Measurements from ENCODE around the gene GDF7.

Gene GDF7

GRCh38 chr2:20666304-20667150 is at the start of gene GDF7:
GDF7 (plus strand) TSS chr2:20667144; CDS start chr2:20667240, 96 bp downstream.
- DNase-seq: no peak

- no peak for DNase-seq
Observed at GRCh38 chr2:20617892-20618467, 49.0 kb upstream of the GDF7 start.

DNA sequence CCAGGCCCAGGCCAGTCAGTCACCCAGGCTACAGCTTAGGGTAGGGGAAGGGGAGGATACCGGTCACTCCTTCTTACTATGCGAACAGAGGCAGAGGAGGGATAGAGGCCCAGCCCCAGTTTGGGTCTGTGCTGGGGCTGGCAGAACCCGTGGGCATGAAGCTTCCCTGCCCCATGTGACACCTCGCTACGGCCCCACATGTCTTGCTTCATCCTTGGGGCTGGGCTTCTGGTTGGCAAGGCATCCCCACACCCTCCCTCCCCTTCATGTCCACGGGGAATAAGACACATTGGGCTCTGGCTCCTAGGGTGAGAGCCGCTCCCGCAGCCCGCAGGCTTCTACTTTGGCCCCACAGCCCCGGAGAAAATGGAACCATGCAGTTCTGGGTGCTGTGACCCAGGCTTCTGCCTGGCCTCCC is 48.5 kb upstream of the GDF7 start:
- DNase-seq: no peak

DNA sequence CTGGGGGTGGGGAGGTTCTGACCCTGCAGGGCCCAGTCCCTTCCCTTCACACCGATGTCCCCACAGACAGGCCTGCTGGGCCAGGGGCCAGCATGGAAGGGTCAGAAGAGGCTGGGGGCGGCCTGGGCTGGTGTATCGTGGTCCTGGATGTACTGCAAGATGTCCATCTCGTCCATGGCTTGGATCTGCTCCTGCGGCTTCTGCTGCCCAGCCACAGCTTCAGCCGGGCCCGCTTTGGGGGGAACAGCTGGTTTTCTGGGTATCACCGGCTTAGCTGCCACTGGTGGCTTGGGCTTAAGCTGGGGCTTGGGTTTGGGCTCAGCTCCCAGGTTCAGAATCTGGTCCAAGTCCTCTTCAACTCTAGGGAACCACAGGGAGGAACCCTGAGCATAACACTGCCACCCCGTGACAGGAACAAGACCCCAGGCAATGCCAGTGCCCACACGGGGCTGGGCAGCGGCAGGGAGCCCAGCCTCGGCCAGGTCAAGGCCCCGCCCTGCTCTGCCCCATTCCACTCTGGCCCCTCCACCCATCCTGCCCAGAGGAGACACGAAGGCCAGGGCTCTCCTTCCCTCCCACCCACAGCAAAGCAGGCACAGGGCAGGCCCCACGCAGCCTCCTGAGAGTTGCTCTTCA is 47.9 kb upstream of the GDF7 start:
- DNase-seq: no peak

DNA sequence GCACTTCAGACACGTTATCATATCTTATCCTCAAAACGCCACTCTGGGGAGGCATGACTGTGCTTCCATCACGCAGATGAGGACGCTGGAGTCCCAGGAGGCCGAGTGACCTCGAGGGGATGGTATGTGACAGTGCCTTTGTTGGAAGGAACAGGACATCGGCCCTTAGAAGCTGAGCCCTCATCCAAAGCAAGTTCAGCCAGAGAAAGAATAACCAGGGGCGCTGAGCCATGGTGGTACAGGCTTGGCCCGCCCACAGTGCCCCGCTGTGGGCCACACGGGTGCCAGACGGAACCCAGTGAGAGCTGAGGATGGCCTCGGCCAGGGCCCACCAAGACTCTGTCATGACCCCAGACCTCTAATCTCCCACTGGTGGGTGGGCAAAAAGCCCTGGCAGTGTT is 47.3 kb upstream of the GDF7 start:
- no peak for DNase-seq

- DNase-seq: no peak
Observed at GRCh38 chr2:20620271-20620681, 46.7 kb upstream of the GDF7 start.

- no peak for DNase-seq
Observed at GRCh38 chr2:20620696-20621365, 46.1 kb upstream of the GDF7 start.

GRCh38 chr2:20621366-20622295 is 45.3 kb upstream of the GDF7 start:
- DNase-seq: no peak

GRCh38 chr2:20622296-20622686 is 44.7 kb upstream of the GDF7 start:
- DNase-seq: no peak

GRCh38 chr2:20622731-20623130 is 44.2 kb upstream of the GDF7 start:
- DNase-seq: no peak

- no peak for DNase-seq
Observed at GRCh38 chr2:20623241-20623640, 43.7 kb upstream of the GDF7 start.

DNA sequence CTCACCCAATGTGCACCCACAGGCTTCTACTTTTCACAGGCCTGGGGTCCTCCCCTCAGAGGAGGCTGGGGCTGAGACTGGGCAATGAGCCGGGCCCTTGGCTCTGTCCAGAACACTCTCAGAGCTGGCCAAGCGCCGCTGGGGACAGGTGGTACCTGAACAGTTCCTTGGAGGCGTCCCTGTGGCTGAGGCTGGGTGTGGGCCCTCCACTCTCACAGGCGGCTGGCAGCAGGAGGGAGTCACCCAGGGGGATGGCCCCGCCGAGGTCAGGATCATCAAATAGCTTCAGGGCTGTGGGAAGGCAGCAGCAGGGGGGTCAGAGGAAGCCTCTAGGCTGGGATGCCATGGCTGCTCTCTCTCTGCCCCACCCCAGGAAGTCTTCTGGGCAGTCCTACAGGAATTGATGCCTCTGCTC is 43.2 kb upstream of the GDF7 start:
- DNase-seq: no peak

- DNase-seq: no peak
Observed at GRCh38 chr2:20624156-20624883, 42.6 kb upstream of the GDF7 start.

GRCh38 chr2:20624884-20625485 is 42.0 kb upstream of the GDF7 start:
- no peak for DNase-seq

DNA sequence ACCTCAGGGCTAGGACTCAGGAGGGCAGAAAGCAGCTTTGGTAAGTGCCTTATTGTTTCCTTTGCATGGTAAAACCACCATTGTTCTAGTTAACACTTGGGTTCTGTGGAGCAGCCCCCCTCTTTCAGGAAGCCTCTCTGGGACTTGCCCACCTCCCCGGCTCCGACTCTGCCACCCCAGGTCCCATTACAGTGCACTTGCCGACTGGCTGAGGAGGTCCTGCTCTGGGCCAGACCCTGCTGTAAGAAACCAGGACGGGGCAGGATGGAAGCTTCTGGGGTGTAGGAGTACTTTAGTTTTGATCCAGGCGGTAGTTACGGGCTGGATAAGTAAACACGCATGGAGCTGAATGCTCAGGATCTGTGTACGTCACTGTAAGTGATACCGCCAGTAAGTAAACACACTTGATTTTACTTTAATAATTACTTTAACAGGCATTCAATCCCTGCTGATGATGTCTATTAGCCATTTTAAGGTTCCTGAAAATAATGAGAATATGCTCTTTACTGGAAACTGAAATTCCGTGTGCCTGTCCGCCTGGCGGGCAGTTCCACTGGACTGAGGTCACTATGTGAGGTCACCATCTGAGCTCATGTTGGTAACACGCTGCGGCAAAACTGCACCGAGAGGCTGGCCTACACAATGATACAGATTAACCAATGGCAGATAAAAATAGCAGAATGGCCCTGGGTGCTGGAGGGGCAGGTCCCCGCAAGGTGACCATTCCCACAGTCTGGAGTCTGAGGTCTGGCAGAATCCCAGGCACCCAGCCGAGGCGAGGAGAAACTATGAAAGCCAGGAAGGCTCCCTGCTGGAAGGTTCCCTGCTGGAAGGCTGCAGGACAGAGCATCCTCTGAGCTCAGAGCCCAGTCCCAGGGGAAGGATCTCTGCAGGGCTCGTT is 41.2 kb upstream of the GDF7 start:
- no peak for DNase-seq

- no peak for DNase-seq
Observed at GRCh38 chr2:20626392-20626697, 40.6 kb upstream of the GDF7 start.

DNA sequence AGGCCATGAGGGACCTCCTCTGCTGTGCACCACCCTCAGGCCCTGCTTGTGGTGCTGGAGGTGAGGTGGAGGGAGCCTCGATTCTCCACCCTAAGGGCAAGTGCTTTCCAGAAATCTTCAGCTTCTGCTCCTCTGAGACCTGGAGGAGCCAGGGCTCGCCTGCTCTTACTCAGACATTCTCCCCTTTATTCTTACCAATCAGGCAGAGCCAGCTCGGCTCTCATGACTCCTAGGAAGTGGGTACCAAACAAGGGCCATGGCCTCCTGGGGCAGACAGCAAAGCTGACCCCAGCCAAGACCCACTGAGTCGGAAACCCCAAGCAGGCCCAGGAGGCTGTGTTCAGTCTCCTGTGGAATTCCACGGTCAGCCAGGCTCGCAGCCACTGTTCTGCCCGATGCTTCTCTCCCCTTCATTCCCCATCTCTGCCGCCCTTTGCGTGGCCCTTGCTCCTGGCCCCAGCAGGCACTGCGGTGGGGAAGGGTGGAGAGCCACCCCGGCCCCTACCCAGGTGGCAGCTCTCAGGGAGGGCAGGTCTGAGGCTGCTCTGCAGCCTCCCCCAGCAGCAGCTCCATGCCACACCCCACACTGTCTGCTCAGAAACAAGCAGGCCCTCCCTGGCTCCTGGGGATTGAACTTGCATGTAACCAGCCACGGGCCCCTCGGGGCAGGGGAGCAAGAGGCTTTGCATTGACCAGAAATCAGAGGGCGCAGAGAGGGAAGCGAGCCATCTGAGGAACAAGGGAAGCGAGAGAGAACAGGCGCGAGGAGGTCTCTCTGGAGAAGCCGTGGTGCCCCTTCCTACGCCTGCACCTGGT is 40.0 kb upstream of the GDF7 start:
- DNase-seq: no peak

DNA sequence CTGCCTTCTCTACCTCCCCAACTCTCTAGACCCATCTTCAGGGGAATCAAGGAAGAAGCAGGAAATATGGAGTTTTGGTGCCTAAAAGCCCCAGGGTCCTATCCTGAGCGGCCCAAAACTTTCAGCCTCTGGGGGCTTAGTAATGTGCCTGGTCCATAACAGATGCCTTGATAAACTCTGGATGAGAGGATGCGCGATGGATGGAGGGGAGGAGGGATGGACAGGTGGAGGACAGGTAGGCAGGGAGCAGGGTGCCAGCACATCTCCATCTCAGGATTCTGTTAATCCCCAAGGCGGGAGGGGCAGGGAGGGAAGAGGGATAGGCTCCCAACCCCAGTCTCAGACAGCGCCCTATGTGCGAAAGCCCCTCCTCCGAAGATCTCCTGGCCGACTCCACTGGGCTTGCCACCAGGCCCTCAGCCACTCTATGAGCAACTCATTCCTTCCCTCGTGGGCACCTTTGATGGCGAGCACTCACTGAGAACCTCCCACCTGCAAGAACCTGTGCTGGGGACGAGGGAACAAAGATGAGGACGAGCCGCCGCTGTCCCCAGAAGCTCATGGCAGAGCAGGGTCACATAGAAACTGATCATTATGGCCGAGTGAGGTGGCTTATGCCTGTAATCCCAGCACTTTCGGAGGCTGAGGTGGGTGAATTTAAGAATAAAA is 39.1 kb upstream of the GDF7 start:
- DNase-seq: no peak

- no peak for DNase-seq
Observed at GRCh38 chr2:20629181-20629580, 37.8 kb upstream of the GDF7 start.
